Measurements from ENCODE around the gene HOXA9. TPM values are rescaled to one million over a fixed set of nuclear protein-coding genes. Genes with fewer than 3 reads are reported as not detected.

The HOXA9 gene
- total RNA-seq, 1 donor from 2014 or later = not detected

DNA sequence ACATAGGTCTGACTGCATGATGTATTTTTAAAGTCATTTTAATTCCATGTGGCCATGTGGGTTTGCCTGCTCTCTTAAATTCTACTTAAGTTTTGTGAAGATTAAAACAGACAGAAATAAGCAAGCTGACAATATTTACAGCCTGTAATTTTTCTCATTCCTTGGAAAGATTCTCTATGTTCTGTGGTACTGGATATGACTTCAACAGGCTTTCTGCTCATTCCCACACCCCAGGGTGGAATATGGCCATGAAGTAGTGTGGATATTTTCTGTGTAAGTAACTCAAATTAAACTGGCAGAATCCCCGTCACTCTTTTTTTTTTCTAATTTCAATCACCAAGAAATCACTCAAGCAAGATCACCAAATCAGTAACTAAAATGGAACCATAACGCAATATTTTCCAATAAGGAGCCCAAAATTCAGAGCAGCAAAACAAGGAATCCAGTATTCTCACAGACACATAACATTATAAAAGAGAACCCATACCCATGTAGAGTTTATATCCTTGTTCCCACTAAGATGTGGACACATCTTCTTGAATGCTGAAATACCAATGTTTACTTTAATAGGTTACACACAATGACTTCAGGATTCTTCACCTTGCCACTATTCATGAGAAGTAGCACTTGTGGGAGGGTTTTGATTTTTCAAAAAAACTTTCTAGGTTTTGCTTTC, 27.6 kb downstream of the HOXA9 start:
- peaks cover 3% of the 10 kb centered on the region for H3K36me3 Mint-ChIP-seq (ENCODE audit: low read depth, unreplicated experiment)
- H3K4me1 Mint-ChIP-seq (ENCODE audit: low read depth, unreplicated experiment) = no peaks in the 10 kb centered on the region
- no peaks in the 10 kb centered on the region for H3K79me2 ChIP-seq (ENCODE audit: insufficient read depth, low read length)
- no peak overlapping the region for H3K4me3 Mint-ChIP-seq (ENCODE audit: unreplicated experiment)
- no peak overlapping the region for H3K27ac ChIP-seq (ENCODE audit: low read depth, low read length)
- no peak overlapping the region for H3K9ac ChIP-seq (ENCODE audit: low read length)
- no peak for TF ChIP-seq EZH2 (IDR thresholded peaks at IDR 0.05; ENCODE audit: insufficient read depth, low read length)
- TF ChIP-seq, protein P1, sequence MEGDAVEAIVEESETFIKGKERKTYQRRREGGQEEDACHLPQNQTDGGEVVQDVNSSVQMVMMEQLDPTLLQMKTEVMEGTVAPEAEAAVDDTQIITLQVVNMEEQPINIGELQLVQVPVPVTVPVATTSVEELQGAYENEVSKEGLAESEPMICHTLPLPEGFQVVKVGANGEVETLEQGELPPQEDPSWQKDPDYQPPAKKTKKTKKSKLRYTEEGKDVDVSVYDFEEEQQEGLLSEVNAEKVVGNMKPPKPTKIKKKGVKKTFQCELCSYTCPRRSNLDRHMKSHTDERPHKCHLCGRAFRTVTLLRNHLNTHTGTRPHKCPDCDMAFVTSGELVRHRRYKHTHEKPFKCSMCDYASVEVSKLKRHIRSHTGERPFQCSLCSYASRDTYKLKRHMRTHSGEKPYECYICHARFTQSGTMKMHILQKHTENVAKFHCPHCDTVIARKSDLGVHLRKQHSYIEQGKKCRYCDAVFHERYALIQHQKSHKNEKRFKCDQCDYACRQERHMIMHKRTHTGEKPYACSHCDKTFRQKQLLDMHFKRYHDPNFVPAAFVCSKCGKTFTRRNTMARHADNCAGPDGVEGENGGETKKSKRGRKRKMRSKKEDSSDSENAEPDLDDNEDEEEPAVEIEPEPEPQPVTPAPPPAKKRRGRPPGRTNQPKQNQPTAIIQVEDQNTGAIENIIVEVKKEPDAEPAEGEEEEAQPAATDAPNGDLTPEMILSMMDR (IDR thresholded peaks at IDR 0.05; ENCODE audit: insufficient read depth, low read depth, low read length) = no peak
- no peaks in the 10 kb centered on the region for H4K20me1 ChIP-seq (ENCODE audit: insufficient read depth, low read length)
- H2AFZ ChIP-seq (ENCODE audit: low read depth, low read length) = no peak overlapping the region
- H3K27ac Mint-ChIP-seq (ENCODE audit: unreplicated experiment) = no peak overlapping the region
- FAIRE-seq (no peak), DNase-seq (ENCODE audit: low read depth) (no peak)
- no peaks in the 10 kb centered on the region for H3K36me3 ChIP-seq (ENCODE audit: insufficient read depth, low read length)
- H3K4me3 ChIP-seq (ENCODE audit: insufficient read depth, low read depth, low read length) = no peak overlapping the region
- H3K9me3 ChIP-seq (ENCODE audit: insufficient read depth, low read depth, low read length) = no peaks in the 10 kb centered on the region
- peaks cover 6% of the 10 kb centered on the region for H3K4me1 ChIP-seq (ENCODE audit: insufficient read depth, low read length)
- H3K4me2 ChIP-seq (ENCODE audit: low read length) = no peak overlapping the region
- H3K27me3 Mint-ChIP-seq (ENCODE audit: low read depth, unreplicated experiment) = peaks cover 95% of the 10 kb centered on the region
- H3K9me3 Mint-ChIP-seq (ENCODE audit: unreplicated experiment) = peaks cover 22% of the 10 kb centered on the region
- H3K27me3 ChIP-seq (ENCODE audit: insufficient read depth, low read length) = peaks cover 93% of the 10 kb centered on the region

DNA sequence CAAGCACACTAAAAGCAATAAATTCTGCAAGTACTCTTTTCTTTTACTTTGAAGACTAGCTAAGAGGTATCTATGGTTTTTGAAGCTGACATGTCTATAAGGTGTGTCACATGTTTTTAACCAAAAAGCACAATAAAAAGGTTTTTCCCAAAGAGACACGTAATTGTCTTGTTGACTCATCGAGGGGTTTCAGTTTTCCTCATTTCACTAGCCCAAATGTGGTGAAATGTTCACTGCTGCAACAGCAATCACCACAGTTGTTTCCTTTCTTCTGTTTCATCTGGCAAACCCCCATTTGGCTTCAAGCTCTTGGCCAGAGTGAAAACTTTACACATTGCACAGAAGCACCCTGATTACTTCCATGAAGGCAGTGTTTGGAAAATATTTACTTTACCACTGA, 30.9 kb downstream of the HOXA9 start:
- peaks cover 6% of the 10 kb centered on the region for H3K4me1 ChIP-seq (ENCODE audit: insufficient read depth, low read length)
- H3K27me3 Mint-ChIP-seq (ENCODE audit: low read depth, unreplicated experiment) = peaks cover 86% of the 10 kb centered on the region
- H3K79me2 ChIP-seq (ENCODE audit: insufficient read depth, low read length) = no peaks in the 10 kb centered on the region
- H3K36me3 Mint-ChIP-seq (ENCODE audit: low read depth, unreplicated experiment) = no peaks in the 10 kb centered on the region
- H3K4me1 Mint-ChIP-seq (ENCODE audit: low read depth, unreplicated experiment) = no peaks in the 10 kb centered on the region
- no peak overlapping the region for H3K4me3 Mint-ChIP-seq (ENCODE audit: unreplicated experiment)
- no peak overlapping the region for H3K27ac Mint-ChIP-seq (ENCODE audit: unreplicated experiment)
- no peak overlapping the region for H3K9ac ChIP-seq (ENCODE audit: low read length)
- no peaks in the 10 kb centered on the region for H3K36me3 ChIP-seq (ENCODE audit: insufficient read depth, low read length)
- no peak overlapping the region for H3K4me3 ChIP-seq (ENCODE audit: insufficient read depth, low read depth, low read length)
- no peaks in the 10 kb centered on the region for H3K9me3 ChIP-seq (ENCODE audit: insufficient read depth, low read depth, low read length)
- peak; percentile 94 for DNase-seq (ENCODE audit: low read depth)
- H2AFZ ChIP-seq (ENCODE audit: low read depth, low read length) = no peak overlapping the region
- no peaks in the 10 kb centered on the region for H4K20me1 ChIP-seq (ENCODE audit: insufficient read depth, low read length)
- peak; percentile 43 for FAIRE-seq
- H3K4me2 ChIP-seq (ENCODE audit: low read length) = peak overlapping the region; percentile 14
- H3K27me3 ChIP-seq (ENCODE audit: insufficient read depth, low read length) = peaks cover 82% of the 10 kb centered on the region
- peak overlapping the region; percentile 34 for H3K27ac ChIP-seq (ENCODE audit: low read depth, low read length)
- peaks cover 24% of the 10 kb centered on the region for H3K9me3 Mint-ChIP-seq (ENCODE audit: unreplicated experiment)
- TF ChIP-seq, protein P1 (IDR thresholded peaks at IDR 0.05; ENCODE audit: insufficient read depth, low read depth, low read length) = no peak
- TF ChIP-seq EZH2 (IDR thresholded peaks at IDR 0.05; ENCODE audit: insufficient read depth, low read length) = no peak

All from astrocyte (in vitro differentiated cells and primary cell).